Thyroid gland (tissue), 4 donors: ENCODE data around the gene EYS. TPM values are rescaled to one million over a fixed set of nuclear protein-coding genes. Genes with fewer than 3 reads are reported as not detected.

Experiments
- DNase-seq, 2 donors: peaks; one replicate each; pipeline ENCODE4 v3.0.0-alpha.2; 2019
- H3K27ac ChIP-seq, 3 donors: fragments of 200-600 bp; sonication (generic); 1 replicate in 2 of 3; 2 replicates in 1 of 3; pipeline ENCODE4 v1.5.1; 2016 to 2019; ENCODE audit warnings: mild to moderate bottlenecking in 1 of 3, moderate library complexity in 1 of 3
- H3K27me3 ChIP-seq: fragments of 200-600 bp; sonication (generic); one replicate; pipeline ENCODE4 v1.5.1; 2019
- H3K36me3 ChIP-seq, 2 donors: fragments of 200-600 bp; sonication (generic); one replicate each; pipeline ENCODE4 v1.5.1; 2016 to 2019
- H3K4me1 ChIP-seq, 2 donors: fragments of 200-600 bp; sonication (generic); one replicate each; pipeline ENCODE4 v1.5.1; 2017 to 2019
- H3K4me3 ChIP-seq, 3 donors: fragments of 200-600 bp; sonication (generic); replicated peaks in 1 of 3; 1 replicate in 2 of 3; 2 replicates in 1 of 3; pipeline ENCODE4 v1.5.1; 2016; ENCODE audit warnings: mild to moderate bottlenecking in 1 of 3
- H3K9me3 ChIP-seq: fragments of 200-600 bp; sonication (generic); one replicate; pipeline ENCODE4 v1.5.1; 2017
- CTCF ChIP-seq, 6 experiments: fragments of 200-600 bp in 3 of 6; fragments of 450-650 bp in 3 of 6; sonication (generic) in 3 of 6; IDR thresholded peaks; one replicate each; pipeline ENCODE4 v1.5.1; 2016 to 2019; ENCODE audit warnings: antibody characterized with exemption in 6 of 6, mild to moderate bottlenecking in 2 of 6, inconsistent platforms in 1 of 6, moderate library complexity in 1 of 6
- POLR2A ChIP-seq, 2 donors: fragments of 450-650 bp; IDR thresholded peaks; one replicate each; pipeline ENCODE4 v1.6.1; 2017; ENCODE audit warnings: antibody characterized with exemption in 2 of 2, mild to moderate bottlenecking in 2 of 2, moderate library complexity in 1 of 2
- WGBS, 2 donors: methylation state at CpG; one replicate each; pipeline ENCODE4 v1.1.5; 2017; 5-methylcytosine and 5-hydroxymethylcytosine counted together
- intact Hi-C: fragments of 100-400 bp; cut with DNase I; formaldehyde crosslinking; loops from one replicate; pipeline ENCODE4 v1.15.1; 2023
- total RNA-seq, 4 donors: library from RNA; depleted of rRNA; stranded (reverse); fragments of >200 nt; gene quantifications; one replicate each; pipeline ENCODE4 v1.2.3, GENCODE V29; 2016

Gene EYS
- total RNA-seq, 4 donors from 2014 or later = not detected

GRCh38 chr6:64591676-64592036 is 1115.4 kb downstream of the EYS start:
- no peak for DNase-seq
- no peak overlapping the region for H3K4me3 ChIP-seq
- H3K4me1 ChIP-seq = no peaks in the 10 kb centered on the region
- no peaks in the 10 kb centered on the region for H3K27me3 ChIP-seq
- WGBS, 2 donors = 65 to 81% methylated on average over 6 of the region's 6 CpGs
- TF ChIP-seq CTCF (IDR thresholded peaks at IDR 0.05) = no peak
- no peak for TF ChIP-seq POLR2A (IDR thresholded peaks at IDR 0.05)
- no peaks in the 10 kb centered on the region for H3K36me3 ChIP-seq
- no peaks in the 10 kb centered on the region for H3K9me3 ChIP-seq
- intact Hi-C loops = no loop called here
- H3K27ac ChIP-seq = no peak overlapping the region

GRCh38 chr6:64590965-64591675 is 1115.9 kb downstream of the EYS start:
- Histone ChIP-seq H3K9me3 (no peaks in the 10 kb centered on the region), H3K27me3 (no peaks in the 10 kb centered on the region), H3K27ac (no peak overlapping the region), H3K4me1 (no peaks in the 10 kb centered on the region), H3K36me3 (no peaks in the 10 kb centered on the region), H3K4me3 (no peak overlapping the region)
- DNase-seq = no peak
- WGBS, 2 donors = 52 to 69% methylated on average over 6 of the region's 6 CpGs
- TF ChIP-seq CTCF (IDR thresholded peaks at IDR 0.05) (no peak), POLR2A (IDR thresholded peaks at IDR 0.05) (no peak)
- intact Hi-C loops = no loop called here

- 82 to 89% methylated on average over 3 of the region's 3 CpGs for WGBS, 2 donors
Observed at GRCh38 chr6:64589961-64590360, 1117.1 kb downstream of the EYS start.

GRCh38 chr6:64580346-64580745 is 1126.7 kb downstream of the EYS start:
- Histone ChIP-seq H3K27me3 (no peaks in the 10 kb centered on the region), H3K36me3 (no peaks in the 10 kb centered on the region), H3K4me1 (no peaks in the 10 kb centered on the region), H3K9me3 (no peaks in the 10 kb centered on the region), H3K27ac (no peak overlapping the region), H3K4me3 (no peak overlapping the region)
- no peak for DNase-seq
- TF ChIP-seq CTCF (IDR thresholded peaks at IDR 0.05) (no peak), POLR2A (IDR thresholded peaks at IDR 0.05) (no peak)
- 91% methylated on average over 1 of the region's 1 CpG for WGBS, 2 donors
- intact Hi-C loops = no loop called here

More at GRCh38 chr6:64589961-64590360, 1117.1 kb downstream of the EYS start:
- H3K4me1 ChIP-seq = no peaks in the 10 kb centered on the region
- no peak overlapping the region for H3K27ac ChIP-seq
- DNase-seq = no peak
- no peaks in the 10 kb centered on the region for H3K36me3 ChIP-seq
- TF ChIP-seq CTCF (IDR thresholded peaks at IDR 0.05) (no peak), POLR2A (IDR thresholded peaks at IDR 0.05) (no peak)
- intact Hi-C loops = no loop called here
- H3K9me3 ChIP-seq = no peaks in the 10 kb centered on the region
- H3K4me3 ChIP-seq = no peak overlapping the region
- no peaks in the 10 kb centered on the region for H3K27me3 ChIP-seq

GRCh38 chr6:64553249-64553786 is 1153.7 kb downstream of the EYS start:
- intact Hi-C loops = no loop called here
- H3K27me3 ChIP-seq = no peaks in the 10 kb centered on the region
- H3K36me3 ChIP-seq = no peaks in the 10 kb centered on the region
- TF ChIP-seq POLR2A (IDR thresholded peaks at IDR 0.05) = no peak
- no peak overlapping the region for H3K27ac ChIP-seq
- no peaks in the 10 kb centered on the region for H3K4me1 ChIP-seq
- WGBS, 2 donors = 91% methylated on average over 1 of the region's 1 CpG
- no peaks in the 10 kb centered on the region for H3K9me3 ChIP-seq
- H3K4me3 ChIP-seq = no peak overlapping the region
- DNase-seq = no peak
